ENCODE results near the gene FAF1. TPM values are rescaled to one million over a fixed set of nuclear protein-coding genes. Genes with fewer than 3 reads are reported as not detected.

The FAF1 gene
- total and polyA plus RNA-seq, 7 donors: 27.5 to 59.3 (median 53.9) TPM

DNA sequence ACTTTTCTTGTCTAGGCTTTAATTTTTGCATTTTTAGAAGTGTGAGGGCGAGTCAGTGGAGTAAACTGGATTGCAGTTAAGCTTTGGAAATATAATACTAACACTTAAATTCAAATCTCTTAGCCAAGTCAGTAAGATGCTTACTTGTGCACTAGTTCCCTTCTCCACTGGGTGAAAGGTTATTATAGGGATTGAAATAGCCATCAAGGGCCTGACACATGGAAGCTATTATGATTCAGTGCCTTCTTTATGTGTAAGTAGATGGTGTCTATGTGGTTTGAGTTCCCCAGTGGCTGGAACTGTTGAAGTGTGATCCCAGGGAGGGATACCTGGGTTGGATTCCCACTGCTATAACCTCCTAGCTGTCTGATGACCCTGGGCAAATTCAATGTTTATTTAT is 512.1 kb downstream of the FAF1 start:
- intact Hi-C loops (cut with DNase I): no loop called here
- Histone ChIP-seq H3K4me3 (no peak overlapping the region), H3K36me3 (no peaks in the 10 kb centered on the region), H3K27me3 (no peaks in the 10 kb centered on the region), H3K27ac (no peak overlapping the region), H3K9me3 (no peaks in the 10 kb centered on the region), H3K4me1 (no peaks in the 10 kb centered on the region)
- TF ChIP-seq, protein P1, sequence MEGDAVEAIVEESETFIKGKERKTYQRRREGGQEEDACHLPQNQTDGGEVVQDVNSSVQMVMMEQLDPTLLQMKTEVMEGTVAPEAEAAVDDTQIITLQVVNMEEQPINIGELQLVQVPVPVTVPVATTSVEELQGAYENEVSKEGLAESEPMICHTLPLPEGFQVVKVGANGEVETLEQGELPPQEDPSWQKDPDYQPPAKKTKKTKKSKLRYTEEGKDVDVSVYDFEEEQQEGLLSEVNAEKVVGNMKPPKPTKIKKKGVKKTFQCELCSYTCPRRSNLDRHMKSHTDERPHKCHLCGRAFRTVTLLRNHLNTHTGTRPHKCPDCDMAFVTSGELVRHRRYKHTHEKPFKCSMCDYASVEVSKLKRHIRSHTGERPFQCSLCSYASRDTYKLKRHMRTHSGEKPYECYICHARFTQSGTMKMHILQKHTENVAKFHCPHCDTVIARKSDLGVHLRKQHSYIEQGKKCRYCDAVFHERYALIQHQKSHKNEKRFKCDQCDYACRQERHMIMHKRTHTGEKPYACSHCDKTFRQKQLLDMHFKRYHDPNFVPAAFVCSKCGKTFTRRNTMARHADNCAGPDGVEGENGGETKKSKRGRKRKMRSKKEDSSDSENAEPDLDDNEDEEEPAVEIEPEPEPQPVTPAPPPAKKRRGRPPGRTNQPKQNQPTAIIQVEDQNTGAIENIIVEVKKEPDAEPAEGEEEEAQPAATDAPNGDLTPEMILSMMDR (IDR thresholded peaks at IDR 0.05): no peak
- TF ChIP-seq POLR2A (IDR thresholded peaks at IDR 0.05) (no peak), POLR2AphosphoS5 (IDR thresholded peaks at IDR 0.05) (no peak), EP300 (IDR thresholded peaks at IDR 0.05) (no peak)
- DNase-seq: no peak
- 96 to 98% methylated on average over 1 of the region's 1 CpG for WGBS, 2 donors

GRCh38 chr1:50441183-50441582 is 518.9 kb downstream of the FAF1 start:
- Histone ChIP-seq H3K27me3 (no peaks in the 10 kb centered on the region), H3K27ac (no peak overlapping the region), H3K4me3 (no peak overlapping the region), H3K36me3 (peaks cover 0 to 27% (median 4%) of the 10 kb centered on the region in 4 donors), H3K4me1 (no peaks in the 10 kb centered on the region), H3K9me3 (no peaks in the 10 kb centered on the region)
- intact Hi-C loops (cut with DNase I): no loop called here
- TF ChIP-seq, protein P1 (IDR thresholded peaks at IDR 0.05): no peak
- no peak for TF ChIP-seq EP300 (IDR thresholded peaks at IDR 0.05)
- TF ChIP-seq POLR2A (IDR thresholded peaks at IDR 0.05): no peak
- no peak for TF ChIP-seq POLR2AphosphoS5 (IDR thresholded peaks at IDR 0.05)
- WGBS, 2 donors: 93 to 96% methylated on average over 6 of the region's 6 CpGs
- DNase-seq: no peak

- peaks cover 0 to 27% (median 4%) of the 10 kb centered on the region in 4 donors for H3K36me3 ChIP-seq
Observed at GRCh38 chr1:50438945-50439344, 521.1 kb downstream of the FAF1 start.

DNA sequence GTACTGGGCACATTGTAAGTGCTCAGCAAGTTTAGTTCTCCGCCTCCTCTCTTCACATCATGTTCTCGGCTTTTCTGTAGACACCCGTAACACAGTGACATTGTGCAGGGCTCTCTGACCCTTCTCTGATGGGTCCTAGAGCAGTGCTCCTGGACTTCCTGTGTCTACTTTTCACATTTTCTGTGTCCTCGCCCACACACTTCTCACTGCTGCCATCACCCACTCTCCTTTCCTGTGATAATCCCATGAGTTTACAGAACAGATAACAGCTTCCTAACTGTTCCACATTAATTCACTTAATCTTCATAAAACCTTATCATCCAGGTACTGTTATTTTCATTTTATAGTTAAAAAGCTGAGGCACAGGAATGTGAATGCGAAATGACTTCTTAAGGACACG is 523.6 kb downstream of the FAF1 start:
- TF ChIP-seq POLR2AphosphoS5 (IDR thresholded peaks at IDR 0.05): no peak
- WGBS, 2 donors: 93 to 95% methylated on average over 6 of the region's 6 CpGs
- H3K4me1 ChIP-seq: no peaks in the 10 kb centered on the region
- H3K9me3 ChIP-seq: no peaks in the 10 kb centered on the region
- no peak overlapping the region for H3K27ac ChIP-seq
- DNase-seq: no peak
- H3K27me3 ChIP-seq: peaks cover under 1 to 8% (median 6%) of the 10 kb centered on the region in 3 donors
- no peak overlapping the region for H3K4me3 ChIP-seq
- intact Hi-C loops (cut with DNase I): no loop called here
- H3K36me3 ChIP-seq: peaks cover 0 to 21% (median 3%) of the 10 kb centered on the region in 4 donors

More at GRCh38 chr1:50438945-50439344, 521.1 kb downstream of the FAF1 start:
- no peaks in the 10 kb centered on the region for H3K27me3 ChIP-seq
- no peak overlapping the region for H3K4me3 ChIP-seq
- H3K27ac ChIP-seq: no peak overlapping the region
- H3K9me3 ChIP-seq: no peaks in the 10 kb centered on the region
- TF ChIP-seq POLR2A (IDR thresholded peaks at IDR 0.05) (no peak), EP300 (IDR thresholded peaks at IDR 0.05) (no peak), POLR2AphosphoS5 (IDR thresholded peaks at IDR 0.05) (no peak)
- TF ChIP-seq, protein P1 (IDR thresholded peaks at IDR 0.05): no peak
- no peaks in the 10 kb centered on the region for H3K4me1 ChIP-seq
- intact Hi-C loops (cut with DNase I): no loop called here
- DNase-seq: no peak

- no peak for DNase-seq
- intact Hi-C loops (cut with DNase I): no loop called here
- WGBS, 2 donors: 7 to 16% methylated on average over 5 of the region's 5 CpGs
Observed at GRCh38 chr1:50430010-50430405, 530.1 kb downstream of the FAF1 start.

More at GRCh38 chr1:50430010-50430405, 530.1 kb downstream of the FAF1 start:
- H3K27ac ChIP-seq: no peak overlapping the region
- H3K4me1 ChIP-seq: peaks cover 0 to 27% (median 25%) of the 10 kb centered on the region in 4 donors
- H3K27me3 ChIP-seq: peaks cover 58 to 73% (median 71%) of the 10 kb centered on the region in 3 donors
- H3K4me3 ChIP-seq: no peak overlapping the region
- H3K9me3 ChIP-seq: no peaks in the 10 kb centered on the region
- TF ChIP-seq, protein P1 (IDR thresholded peaks at IDR 0.05): no peak
- TF ChIP-seq POLR2A (IDR thresholded peaks at IDR 0.05): no peak
- TF ChIP-seq EP300 (IDR thresholded peaks at IDR 0.05): no peak
- TF ChIP-seq POLR2AphosphoS5 (IDR thresholded peaks at IDR 0.05): no peak
- H3K36me3 ChIP-seq: no peaks in the 10 kb centered on the region
